HG03064 (cell line): ENCODE results near the gene LMOD2.

ENCODE experiments used
- ATAC-seq: cut with Tn5 transposase; IDR thresholded peaks from one replicate; pipeline ENCODE4 v1.9.1; 2021; ENCODE audit warnings: low read depth; ENCODE audit not compliant: unreplicated experiment

Gene LMOD2

DNA sequence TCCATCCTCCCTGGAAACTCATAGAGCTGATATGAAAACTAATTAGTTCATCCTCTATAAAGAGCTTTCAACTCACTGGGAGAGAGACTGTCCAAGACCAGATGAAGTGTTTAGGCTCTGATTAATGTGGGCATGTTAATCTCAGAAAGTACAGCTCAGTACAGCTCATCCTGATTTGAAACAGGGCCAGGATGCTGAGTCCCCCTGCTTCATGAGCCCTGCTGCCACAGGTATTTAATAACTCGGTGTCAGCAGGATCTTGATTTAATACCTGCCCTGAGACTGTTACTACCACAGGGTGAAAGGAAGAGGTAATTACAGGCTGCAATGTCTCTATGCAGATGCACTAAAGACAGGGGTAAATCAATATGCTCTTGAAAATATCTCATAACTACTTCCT, 10.8 kb downstream of the LMOD2 start:
- no peak for ATAC-seq

DNA sequence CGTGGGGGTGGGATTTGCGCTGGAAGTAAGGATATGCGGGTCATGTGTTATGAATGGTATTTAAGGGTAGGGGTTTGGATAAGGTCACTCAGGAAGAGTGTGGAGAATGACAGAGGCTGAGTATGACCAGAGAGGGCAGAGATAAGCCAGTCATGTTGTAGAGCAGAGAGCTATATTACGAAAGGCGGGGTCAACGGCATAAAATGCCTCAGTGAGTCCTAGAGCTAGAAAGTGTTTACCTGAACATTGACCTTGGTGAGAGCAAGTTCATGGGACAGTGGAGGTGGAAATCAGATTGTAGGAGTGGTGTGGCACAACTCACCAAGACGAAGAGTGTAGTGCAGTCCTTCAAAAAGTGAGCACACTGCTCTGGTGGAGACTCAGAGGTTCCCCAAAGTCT, 13.8 kb downstream of the LMOD2 start:
- no peak for ATAC-seq

DNA sequence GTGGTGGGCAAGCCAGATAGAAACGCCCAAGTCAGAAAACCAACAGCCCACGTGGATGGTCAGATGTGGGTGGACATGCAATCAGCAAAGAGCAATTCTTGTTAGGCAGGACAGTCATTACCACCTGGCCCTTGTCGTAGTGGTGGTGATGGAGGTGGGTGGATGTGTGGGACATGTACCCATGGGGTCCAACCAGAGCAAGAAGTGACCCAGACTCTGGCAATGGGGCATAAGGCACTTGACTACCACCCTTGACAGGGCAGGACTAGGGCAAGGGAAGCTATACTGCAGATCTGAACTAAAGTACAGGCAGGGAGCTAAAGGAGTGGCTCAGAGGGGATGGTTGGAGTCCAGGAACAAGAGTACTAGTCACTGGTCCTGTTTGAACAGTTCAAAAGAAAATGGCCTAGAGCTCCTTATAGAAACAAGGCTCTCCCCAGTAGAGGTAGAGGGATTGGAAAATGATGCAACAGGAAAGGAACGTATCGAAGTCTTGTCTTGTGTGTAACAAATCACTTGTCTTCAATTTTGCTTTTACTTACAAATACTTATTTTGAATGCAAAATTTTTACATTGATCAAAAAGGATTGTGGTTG, 17.6 kb downstream of the LMOD2 start:
- no peak for ATAC-seq

DNA sequence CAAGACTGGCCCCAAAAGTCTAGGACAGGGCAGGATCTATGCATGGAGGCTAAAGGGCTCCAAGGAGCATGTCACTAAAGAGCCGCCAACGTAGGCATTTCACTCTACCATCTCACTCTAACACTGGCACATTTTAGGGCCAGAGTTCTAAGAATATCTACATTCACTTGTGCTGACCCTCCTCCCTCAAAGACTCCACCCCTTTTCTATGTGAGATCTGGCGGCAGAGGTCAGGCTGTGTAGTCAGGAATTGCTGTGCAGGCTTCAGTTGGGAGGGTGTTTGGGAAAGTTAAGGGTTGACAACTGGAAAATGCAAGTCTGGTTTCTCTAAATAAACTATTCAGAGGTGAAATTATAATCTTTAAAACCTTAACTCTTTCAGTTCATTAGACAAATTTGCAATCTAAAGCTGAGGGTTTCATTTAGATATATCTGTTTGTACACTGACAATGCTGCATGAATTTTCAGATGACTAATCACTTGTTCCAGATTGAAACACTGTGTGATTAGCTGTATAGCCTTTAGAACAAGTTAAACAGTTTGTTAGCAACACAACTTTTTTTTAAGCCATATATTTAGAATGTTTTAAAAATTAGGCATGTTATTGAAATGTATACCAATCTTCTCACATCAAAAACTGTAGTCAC, 18.2 kb downstream of the LMOD2 start:
- no peak for ATAC-seq

DNA sequence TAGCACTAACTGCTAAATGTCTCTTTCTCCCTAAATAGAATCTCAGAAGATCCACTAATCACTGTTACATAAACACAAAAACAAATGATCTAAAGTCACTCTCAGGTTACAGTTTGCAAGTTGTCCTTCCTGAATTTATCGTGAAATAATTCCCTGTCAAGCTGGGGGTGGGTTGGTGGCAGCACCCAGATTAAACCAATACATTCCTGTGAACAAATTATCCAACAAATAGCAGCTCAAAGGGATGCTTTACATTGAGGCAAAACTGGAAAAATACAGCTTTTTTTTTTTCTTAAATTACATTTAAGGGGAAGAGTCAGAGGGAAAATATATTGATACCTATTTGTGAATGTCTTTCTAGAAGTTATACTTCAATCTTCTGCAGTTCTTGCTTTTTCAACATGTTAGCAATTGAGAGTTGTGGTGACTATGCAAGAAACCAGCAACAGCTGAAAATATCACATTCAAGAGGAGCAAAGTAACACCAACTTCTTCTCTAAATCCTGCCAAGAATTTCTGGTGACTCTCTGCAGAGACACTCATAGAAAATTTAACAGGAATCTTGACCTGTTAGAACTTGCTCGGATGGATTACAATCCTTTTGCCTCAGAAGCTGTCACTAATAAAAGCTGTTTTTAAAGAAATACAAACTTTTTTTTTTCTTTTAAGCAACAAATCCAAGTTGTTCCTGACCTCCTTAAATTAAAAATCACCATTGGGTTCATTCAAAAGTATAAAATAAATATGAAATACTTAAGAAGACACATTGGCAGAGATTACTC, 18.9 kb downstream of the LMOD2 start:
- no peak for ATAC-seq

DNA sequence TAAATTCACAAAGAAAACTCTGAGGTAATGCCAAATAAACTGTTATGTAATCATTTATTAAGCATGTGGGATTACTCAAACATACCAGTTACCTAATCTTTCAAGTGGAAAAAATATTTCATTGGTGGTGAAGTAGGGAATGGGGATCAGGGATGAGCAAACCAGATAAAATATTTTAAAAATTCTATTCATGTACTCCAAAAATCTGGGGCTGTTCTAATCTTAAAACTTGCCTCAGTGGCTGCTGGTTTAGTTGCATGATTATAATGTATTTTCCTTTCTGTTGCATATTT, 19.5 kb downstream of the LMOD2 start:
- ATAC-seq = no peak

DNA sequence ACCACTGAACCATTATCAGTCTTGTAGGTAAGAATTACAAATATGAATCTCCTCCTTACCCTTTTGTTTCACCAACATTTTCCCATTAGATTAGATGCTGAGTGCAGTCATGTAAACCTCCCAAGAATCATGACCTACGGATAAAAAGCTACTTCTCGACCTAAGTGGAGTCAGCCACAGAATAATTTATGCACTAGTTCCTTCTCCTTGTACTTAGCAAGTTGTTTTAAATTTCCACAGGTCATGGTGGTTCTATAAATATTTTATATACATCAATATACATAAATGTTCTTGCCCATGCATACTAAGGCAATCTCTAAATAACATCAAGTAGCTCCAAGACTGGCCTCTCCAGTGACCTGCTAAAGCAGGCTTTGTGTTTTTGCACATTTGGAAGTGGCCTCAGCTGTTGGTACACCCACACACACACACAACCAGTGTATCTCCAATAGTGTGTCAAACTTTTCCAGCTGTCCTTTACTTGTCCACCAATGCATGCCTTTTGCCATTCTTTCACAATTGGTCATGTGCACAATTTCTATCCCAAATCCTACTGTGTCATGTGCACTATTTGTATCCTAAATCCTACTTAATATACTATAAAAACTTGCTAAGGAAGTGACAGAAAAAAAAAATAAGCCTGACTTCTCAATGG, 21.5 kb downstream of the LMOD2 start:
- ATAC-seq = no peak

DNA sequence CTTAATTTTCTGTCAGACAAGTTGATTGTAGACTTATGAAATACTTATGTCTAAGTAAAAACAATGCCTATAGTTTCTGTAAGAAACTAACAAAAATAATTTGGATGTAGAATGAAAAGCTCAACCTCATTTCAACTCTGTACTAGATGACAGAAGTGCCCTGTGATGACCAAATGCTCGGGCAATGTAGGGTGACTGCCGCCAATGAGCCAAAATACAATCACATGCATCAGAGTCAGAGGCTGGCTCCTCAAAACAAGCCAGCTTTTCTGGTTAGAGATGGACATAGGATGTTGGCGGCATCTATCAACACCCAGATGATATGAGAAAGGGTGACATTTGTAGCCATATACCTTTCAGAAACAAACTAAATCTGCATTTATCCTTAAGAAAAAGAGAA, 23.9 kb downstream of the LMOD2 start:
- ATAC-seq = no peak

DNA sequence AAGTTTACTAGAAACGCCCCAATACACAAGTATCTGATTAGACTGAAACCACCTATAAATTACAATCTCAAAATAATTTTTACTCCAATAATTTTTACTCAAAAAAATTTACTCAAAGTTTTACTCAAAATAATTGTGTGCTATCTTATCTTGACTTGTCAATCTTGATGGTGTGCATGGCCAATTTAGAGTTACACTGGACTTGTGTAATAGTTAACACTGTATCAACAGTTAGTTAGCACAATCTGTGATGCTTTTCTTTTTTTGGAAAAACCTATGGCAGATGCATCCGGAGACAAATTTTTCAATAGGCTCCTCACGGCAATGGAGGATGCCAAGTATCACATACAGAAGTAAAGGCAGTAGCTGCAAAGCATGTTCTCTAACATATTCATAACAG, 24.9 kb downstream of the LMOD2 start:
- ATAC-seq = no peak

DNA sequence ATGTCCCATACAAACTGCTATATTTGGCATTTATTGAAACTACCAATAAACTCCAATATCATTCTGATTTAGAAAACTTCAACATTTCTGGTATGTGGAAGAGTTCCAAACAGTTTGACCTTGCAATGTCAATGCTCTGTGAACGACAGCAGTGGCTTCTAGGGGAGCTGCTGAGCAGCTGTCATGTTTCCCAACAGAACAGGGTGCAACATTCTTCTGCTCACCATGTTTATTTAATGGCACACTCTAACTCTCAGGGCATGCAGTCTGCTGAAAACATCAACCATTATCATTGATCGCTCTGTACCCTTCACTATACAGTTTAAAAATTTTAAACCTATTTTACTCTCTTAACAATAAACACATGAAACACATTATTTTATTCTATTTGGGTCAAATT, 25.9 kb downstream of the LMOD2 start:
- ATAC-seq = no peak

DNA sequence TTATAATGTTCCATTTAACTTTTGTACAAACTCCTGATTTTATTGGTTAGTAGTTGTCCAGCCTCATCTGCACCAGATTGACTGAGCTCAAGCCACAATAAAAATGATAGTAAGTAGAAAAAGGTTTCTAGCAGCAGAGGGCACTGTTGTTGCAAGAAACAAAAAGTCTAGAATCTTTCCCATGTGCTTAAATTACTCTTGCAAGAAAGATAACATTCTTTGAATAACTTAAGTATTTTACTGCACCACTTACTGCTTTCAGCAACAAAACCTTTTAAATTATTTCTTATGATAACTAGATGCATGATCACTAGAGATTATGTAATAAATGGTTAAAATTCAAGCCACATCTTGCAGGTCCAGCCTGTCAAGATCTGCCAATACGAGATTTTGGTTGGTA, 27.0 kb downstream of the LMOD2 start:
- peak; percentile 58 for ATAC-seq

DNA sequence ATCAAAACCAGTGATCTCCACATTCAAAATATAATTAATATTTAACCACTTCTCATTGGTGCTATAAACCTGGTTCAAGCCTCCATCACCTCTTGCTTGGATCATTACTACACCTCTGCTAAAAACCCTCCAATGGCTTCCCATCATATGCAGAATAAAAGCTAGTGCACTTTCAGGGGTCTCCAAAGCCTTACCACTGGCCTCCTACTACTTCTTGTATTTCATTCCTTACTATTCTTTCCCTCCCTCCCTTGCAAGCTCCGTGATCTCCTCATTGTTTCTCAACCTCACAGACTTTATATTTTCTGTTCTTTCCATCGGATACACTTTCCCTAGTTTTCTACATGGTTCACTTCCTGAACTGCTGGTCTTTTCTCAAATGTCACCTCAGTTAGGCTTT, 31.5 kb downstream of the LMOD2 start:
- ATAC-seq = no peak

DNA sequence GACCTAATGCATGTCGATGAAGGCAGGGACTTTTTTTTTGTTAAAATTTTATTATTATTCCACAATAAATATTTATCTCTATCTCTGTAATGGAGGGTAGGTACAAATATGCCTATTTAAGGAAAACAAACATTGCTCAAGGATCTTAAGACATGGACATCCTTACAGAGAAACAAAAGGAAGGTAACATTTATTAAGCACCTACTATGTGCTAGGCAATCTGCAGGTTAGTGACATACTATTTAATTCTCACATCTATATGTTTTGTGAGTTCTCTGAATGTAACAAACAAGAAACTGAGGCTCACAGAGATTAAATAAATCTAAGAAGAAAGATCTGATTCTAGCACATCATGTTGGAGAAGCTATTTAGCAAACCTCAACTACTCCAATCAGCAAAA, 32.1 kb downstream of the LMOD2 start:
- no peak for ATAC-seq

DNA sequence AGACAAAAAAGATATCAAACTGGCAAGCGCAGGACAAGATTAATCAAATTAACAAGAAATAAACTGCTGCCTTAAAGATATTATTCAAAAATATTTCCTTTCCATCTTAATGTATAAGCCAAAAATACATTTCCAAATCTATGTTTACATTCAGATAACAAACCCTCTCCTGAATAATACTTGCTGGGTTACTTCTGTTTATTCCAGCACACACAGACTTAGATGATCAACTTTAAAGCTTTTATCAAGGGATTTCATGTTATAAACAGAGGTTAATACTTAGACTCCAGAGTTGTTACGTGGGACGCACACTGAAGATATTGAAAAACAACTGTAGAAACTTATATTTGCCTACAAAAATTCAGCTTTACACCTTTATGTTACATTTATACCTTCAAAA, 33.6 kb downstream of the LMOD2 start:
- ATAC-seq = no peak

DNA sequence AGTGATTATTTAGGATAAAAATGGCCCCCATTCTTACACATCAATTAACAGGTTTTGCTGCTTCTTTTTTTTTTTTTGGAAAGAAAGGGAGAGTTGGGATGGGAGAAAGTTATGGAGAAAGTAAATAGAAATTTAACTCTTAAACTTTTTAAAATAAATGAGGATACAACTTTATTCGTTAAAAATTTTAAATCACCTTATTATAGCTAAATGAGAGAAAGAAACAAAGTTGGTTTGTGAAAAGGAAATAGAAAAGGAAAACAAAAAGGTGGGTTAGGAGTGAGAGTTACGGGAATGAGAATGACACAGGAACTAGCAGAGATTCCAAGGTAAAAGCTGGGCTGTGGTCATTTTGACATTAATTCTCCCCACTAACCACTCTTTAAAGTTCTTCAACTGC, 34.9 kb downstream of the LMOD2 start:
- no peak for ATAC-seq

DNA sequence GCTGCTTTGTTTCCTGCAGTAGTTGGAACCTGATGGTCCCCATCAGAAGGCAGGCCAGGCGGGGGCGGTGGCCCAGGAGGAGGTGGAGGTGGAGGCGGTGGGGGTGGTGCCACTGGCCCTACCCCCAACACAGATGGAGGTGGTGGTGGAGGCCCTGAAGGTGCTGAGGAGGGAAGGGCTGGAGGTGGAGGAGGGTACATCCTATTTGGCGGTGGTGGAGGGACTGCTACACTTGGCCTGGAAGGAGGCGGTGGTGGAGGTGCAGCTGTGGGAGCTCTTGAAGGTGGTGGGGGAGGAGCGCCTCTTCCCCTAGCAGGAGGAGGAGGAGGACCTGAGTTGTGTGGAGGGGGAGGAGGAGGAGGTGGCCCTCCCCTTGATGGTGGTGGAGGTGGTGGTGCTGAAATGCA, 36.8 kb downstream of the LMOD2 start:
- no peak for ATAC-seq

DNA sequence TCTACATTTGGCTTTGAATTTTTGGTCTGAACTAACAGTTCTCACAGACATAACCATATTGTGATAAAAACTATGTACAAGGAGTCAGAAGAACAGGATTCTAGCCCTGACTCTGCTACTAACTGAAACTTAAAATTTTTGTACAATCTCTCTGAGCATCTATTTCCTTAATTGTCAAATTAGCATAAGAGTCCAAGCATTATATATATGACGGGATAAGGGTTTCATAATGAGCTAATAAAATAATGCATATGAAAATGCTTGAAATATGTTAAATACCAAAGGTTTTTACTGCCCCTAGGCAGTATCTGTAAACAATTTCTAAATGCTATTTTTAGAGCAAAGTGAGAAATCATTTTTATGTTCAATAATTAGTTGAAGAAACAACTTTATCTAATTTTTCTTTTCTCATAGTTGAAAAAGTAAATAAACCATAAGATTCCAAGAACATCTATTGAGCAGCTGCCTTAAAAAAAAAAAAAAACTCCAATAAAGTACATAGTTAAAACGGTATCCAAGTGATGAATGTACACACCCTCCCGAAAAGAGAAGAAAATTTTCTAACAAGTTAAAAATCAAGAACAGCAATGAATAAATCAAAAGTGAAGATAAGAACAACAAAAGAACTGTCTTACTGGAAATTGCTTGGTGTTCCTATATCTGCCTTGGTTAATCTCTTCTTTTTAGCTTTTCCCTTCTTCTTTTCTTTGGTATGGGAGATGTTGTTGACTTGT, 40.4 kb downstream of the LMOD2 start:
- no peak for ATAC-seq

DNA sequence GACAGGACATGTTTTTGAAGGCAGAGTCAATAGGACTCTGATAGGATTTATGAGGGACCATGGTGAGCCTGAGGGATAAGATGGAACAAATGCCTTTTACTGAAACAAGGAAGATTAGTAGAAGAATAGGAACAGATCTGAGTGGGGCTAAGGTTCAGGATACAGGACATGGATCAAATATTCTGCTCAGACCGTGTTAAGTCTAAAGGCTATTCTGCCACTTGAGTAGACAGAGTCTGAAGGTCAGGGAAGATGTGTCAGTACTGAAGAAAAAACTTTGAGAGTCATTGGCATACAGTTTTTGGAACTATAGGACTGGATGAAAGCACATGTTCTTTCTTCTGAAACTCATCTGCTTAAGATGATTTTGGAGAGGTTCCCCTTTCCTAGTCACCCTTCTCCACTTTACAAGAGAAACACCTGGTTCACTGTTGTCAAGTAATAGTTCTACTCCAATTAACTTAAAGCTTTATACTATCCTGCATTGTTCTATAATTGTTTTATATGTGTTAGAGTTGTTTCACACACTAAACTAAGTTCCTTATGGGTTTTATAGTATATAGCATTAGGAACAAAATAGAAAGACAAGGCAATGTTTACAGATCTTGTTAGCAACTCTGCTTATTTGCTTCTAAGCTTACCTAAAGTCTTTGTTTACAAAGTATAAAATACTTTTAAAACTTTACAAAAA, 49.7 kb downstream of the LMOD2 start:
- no peak for ATAC-seq

DNA sequence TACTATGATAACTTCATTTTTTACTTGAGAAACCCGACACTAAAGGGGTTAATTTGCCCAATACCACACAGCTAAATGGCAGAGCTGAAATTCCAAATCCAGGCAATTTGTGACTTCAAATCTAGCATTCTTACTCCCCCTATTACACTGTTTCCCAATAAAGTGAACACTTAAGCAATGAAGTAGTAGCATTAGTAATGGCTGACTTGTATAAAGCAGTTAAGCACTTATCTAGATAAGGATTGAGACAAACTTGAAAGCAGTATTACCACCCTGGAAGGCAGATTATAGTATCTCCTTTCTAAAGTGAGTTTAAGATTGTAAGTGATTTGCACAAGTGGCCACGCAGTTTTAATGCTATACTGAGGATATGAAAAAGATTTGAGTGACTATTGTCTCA, 53.9 kb downstream of the LMOD2 start:
- ATAC-seq = no peak

DNA sequence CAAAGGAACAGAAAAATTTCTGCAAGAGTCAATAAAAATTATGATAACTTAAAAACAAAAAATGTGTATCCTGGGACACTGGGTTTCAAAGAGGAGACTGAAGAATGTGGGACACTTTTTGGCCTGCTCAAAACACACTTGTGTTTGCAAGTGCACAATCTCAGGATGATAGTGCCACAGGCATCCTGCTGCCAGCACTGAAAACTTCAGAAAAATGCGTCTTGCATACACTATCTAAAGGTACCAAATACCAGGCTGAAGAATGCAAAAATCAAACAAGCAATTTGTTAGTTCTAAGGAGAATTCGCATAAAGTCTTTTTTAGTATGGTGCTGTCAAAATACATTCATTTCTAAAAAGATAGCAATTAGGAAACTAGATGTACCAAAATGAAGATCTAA, 55.0 kb downstream of the LMOD2 start:
- ATAC-seq = no peak
